OCI-M1 (cell line): ENCODE results near the gene AGPAT3.
"Not testable (repeated sequence)": the region's sequence is repeated elsewhere in the genome, so short reads cannot be mapped to it uniquely, and the experiment has no call there.

ENCODE experiments used
- DNase-seq: peaks from one replicate; lab custom pipeline; 2025; lab: John Stamatoyannopoulos, UW

Gene AGPAT3

DNA sequence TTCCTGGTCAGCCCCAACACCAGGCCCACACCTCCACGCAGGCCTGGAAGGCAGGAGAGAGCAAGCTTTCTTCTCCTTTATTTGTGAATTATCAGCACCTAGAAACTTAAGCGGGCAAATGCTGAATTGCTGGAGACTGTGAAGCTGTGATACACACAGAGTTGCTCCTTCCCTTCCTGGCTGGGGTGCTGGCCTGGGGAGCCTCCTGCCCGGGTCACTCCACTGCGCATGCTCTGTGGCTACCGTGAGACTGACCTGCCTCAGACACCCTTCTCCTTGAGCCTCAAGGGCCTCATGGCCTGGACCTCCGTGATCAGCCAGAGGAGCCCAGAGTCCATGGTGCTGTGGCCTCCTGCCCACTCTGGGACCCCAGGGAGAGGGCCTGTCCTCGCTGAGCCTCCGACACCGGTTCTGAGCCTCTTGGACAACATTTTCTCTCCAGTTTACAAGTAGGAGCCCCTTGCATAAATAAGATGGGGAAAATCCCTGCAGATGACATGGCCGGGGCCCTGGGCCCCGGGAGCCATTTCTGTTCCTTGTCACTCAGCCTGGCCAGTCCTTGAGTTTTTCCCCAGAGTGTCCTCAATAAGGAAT, 18.0 kb downstream of the AGPAT3 start:
- DNase-seq, result no peak

DNA sequence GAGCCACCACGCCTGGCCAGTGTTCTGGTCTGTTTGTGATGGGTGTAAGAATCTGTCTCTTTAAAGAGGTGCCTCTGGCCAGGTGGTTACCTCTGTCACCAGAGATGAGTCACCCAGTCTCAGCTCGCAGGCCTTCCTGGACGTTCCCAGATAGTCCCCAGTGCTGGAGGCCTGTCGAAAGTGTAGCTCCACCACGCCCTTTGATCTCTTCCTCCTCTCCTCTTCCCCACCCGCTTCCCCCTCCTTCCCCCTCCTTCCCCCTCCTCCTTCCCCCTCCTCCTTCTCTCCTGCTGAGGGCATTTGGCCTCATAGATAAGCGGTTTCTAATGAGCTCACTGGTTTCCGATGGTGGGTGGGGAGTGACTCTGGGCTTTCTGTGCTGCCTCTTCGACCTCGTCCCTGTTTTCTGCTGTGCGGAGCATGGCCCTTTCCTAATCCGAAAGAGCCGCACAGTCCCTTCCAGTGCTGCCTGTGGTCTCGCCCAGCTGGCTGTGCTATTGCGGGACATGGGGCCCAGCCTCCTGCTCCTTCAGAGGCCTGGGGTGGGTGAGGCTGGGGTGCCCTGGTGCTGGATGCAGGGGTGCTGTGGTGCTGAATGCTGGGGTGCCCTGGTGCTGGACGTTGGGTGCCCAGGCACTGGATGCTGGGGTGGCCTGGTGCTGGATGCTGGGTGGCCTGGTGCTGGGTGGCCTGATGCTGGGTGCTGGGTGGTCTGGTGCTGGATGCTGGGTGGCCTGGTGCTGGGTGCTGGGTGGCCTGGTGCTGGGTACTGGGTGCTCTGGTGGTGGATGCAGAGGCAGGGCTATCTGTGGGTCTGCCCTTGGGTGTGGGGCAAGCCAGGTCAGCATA, 19.2 kb downstream of the AGPAT3 start:
- peak; percentile 98 for DNase-seq

DNA sequence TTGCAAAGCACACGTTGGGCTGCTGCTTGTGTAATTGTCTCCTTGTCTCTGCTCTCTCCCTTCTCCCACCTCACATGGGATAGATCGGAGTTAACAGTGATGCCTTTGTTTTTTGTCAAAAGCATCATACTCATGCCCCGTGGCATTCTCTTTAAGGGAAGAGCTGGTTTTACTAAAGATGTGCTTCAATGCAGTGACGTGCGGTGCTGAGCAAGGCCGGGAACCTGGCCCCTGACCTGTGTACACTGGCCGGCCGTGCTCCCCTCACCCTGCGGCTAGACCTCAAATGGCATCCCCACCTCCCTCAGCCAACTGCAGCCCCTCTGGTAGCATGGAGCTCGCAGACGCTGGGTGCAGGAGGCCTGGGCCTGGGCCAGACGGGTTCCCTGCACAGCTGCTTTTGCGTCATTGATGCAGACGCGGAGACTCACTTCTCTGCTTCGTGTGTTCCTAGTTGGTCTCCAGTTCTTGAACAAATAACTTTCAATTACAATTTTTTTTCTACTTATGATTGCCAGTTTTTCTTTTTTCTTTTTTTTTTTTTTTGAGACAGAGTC, 19.9 kb downstream of the AGPAT3 start:
- DNase-seq, result no peak

DNA sequence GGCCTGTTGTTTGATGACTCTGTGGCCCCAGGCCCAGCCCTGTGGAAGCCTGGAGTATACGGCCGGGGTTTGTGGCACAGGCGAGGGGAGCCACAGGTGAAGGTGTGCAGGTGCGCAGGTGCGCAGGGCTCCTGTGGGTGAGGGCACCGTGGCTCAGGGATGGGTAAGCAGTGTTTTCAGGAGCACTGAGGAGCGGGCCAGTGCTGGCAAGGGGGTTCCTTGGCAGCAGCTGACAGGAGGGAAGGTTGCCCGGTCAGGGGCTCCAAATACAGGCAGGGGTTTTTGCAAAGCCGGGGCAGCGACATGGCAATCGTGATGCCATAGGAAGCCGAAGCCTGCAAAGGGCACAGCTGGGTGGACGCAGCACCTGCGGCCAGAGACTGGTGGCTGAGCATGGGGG, 20.7 kb downstream of the AGPAT3 start:
- DNase-seq, result no peak

DNA sequence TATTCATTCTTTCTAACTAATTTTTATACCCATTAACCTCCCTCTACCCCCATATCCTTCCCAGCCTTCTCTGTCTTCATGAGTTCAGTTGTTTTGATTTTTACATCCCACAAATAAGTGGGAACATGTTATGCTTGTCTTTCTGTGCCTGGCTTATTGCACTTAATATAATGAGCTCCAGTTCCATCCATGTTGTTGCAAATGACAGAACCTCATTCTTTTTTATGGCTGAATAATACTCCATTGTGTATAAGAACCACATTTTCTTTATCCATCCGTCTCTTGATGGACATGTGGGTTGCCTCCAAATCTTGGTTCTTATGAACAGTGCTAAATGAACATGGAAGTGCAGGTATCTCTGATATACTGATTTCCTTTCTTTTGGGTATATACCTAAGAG, 21.5 kb downstream of the AGPAT3 start:
- no peak for DNase-seq

DNA sequence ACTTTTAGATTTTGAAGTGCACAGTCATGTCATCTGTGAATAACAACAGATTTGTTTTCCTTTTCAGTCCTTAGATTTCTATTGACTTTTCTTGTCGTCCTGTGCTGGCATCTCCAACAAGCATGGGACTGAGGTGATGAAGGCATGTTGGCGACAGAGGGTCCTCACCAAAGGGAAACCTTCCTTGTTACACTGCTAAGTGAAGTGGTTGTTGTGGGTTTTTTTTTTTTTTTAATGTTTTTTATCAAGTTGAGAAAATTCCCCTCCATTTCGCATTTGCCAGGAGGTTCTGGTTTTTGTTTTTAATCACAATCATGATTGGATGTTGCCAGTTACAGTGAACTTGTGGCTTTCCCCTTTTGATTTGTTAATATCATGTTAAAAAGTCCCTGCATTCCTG, 24.0 kb downstream of the AGPAT3 start:
- no peak for DNase-seq

DNA sequence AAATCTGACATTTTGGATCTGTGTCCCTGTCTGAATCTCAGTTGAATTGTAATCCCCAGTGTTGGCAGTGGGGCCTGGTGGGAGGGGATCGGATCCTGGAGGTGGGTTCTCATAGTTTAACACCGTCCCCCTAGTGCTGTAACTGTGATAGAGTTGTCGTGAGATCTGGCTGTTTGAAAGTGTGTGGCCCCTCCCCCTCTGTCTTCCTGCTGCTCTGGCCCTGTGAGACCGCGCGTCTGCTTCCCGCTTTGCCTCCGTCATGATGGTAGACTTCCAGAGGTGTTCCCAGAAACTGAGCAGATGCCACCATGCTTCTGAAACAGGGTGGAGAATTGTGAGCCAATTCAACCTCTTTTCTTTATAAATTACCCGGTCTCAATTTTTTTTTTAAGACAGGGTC, 25.0 kb downstream of the AGPAT3 start:
- DNase-seq, result no peak

DNA sequence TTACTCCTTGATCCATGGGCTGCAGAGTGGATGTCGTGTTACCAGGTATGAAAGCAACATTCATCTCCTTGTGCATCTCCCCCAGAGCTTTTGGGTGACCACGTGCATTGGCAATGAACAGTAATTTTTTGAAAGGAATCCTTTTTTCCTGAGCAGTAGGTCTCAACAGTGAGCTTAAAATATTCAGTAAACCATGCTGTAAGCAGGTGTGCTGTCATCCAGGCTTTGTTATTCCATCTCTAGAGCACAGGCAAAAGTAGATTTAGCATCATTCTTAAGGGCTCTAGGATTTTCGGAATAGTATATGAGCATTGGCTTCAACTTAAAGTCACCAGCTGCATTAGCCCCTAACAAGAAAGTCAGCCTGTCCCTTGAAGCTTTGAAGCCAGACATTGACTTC, 27.3 kb downstream of the AGPAT3 start:
- no peak for DNase-seq

DNA sequence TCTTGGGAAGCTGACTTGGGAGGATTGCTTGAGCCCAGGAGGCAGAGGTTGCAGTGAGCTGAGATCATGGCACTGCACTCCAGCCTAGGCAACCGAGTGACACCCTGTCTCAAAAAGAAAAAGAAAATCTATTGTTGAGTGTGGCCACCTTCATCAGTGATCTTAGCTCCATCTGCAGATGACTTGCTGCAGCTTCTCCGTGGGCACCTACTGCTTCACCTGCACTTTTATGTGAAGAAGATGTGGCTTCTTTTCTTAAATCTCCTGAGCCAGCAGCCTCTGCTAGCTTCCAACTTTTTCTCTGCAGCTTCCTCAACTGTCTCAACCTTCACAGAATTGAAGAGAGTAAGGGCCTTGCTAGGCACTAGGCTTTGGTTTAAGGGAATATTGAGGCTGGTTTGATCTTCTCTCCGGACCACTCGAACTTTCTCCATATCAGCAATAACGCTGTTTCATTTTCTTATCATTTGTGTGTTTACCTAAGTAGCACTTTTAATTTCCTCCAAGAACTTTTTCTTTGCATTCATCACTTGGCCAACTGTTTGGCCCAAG, 28.0 kb downstream of the AGPAT3 start:
- DNase-seq, result no peak

DNA sequence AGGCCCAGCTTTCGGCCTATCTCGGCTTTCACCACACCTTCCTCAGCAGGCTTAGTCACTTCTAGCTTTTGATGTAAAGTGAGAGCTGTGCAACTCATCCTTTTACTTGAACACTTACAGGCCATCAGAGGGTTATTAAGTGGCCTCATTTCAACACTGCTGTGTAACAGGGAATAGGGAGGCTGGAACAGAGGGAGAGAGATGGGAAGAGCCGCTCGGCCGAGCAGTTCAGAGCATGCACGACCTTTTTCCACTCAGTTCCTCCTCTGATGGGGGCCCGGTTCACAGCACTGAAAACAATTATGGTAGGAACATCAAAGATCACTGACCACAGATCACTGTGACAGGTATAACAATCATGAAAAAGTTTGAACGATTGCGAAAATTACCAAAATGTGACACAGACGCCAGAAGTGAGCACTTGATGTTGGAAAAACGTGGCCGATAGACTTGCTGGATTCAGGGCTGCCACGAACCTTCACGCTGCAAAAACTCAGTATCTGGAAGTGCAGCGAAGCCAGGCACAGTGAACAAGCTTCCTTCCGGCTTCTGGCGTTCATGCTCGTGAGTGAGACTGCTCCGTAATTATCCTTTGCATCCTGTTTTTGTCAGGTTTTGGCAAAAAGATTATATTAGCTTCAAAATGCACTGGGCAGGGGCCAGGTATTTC, 28.6 kb downstream of the AGPAT3 start:
- peak; percentile 41 for DNase-seq

DNA sequence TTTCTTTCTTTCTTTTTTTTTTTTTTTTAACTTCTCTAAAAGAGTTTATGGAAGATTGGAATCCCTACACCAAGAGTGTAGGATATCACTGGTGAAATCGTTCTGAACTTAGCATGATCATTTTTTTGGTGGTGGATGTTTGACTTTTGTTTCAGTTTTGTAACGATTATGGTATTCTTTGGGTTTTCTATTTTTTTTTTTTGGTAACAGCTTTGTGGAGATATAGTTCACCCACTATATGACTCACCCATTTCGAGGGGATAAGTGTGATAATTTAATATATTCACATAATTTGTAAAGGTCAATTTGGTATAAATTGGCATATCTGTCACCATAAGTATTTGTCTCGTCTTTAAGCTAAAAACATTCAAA, 29.2 kb downstream of the AGPAT3 start:
- peak; percentile 41 for DNase-seq

DNA sequence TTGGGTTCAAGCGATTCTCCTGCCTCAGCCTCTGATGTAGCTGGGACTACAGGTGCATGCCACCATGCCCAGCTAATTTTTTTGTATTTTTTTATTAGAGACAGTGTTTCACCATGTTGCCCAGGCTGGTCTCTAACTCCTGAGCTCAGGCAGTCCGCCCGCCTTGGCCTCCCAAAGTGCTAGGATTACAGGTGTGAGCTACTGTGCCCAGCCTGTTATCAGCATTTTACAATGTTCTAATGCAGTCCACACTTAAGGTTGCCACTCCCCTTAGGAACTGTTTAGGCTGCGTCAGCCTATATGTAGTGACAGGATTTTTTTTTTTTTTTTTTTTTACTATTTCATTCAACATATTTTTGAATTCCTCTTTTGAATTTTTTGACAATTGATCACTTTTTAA, 30.2 kb downstream of the AGPAT3 start:
- DNase-seq, result no peak

DNA sequence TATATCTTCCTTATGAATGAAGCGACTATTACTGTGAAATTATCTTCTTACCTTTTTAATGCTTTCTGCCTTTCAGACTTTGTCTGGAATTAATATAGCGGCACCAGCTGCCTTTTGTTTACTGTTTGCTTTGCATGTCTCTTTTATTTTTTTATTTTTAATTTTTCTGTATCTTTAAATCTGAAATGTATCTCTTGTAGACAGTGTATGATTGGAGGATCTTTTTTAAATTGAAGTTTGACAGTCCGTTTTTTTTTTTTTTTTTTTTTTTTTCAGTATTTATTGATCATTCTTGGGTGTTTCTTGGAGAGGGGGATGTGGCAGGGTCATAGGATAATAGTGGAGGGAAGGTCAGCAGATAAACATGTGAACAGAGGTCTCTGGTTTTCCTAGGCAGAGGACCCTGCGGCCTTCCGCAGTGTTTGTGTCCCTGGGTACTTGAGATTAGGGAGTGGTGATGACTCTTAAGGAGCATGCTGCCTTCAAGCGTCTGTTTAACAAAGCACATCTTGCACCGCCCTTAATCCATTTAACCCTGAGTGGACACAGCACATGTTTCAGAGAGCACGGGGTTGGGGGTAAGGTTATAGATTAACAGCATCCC, 31.8 kb downstream of the AGPAT3 start:
- DNase-seq, result not testable (repeated sequence)

DNA sequence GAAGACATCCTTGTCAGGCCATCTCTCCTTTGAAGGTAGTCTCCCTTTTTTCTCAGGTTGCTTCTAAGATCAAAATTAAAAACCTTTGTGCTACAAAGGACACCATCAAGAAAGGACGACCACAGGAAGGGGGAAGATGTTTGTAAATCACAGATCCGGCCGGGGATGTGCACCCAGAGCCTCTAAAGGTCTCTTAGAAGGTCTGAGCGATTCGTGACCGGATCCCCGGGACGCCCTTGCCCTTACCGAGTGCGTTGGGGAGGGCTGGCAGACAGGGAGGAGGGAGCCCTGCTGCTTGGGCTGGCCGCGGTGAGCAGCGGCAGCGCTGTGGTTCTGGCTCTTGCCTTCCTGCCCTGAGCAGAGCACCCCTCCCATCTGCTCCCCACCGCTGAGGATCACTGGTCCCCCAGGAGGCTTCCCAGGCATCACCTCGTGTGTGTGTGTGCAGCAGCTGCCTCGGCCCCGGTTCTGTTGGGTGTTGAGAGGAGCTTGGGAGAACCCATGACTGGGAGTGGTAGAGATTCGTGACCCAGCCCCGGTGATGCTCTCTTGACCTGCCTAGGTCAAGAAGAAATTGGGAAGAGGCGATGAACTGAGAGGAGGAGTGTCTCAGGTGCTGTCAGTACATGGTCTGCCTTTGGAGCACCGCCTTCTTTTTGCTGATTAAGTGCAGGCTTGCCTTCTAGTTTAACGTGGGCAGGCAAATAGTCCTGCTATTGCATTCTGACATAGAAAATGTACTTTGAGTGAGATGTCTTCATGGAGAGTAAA, 34.5 kb downstream of the AGPAT3 start:
- DNase-seq, result no peak

DNA sequence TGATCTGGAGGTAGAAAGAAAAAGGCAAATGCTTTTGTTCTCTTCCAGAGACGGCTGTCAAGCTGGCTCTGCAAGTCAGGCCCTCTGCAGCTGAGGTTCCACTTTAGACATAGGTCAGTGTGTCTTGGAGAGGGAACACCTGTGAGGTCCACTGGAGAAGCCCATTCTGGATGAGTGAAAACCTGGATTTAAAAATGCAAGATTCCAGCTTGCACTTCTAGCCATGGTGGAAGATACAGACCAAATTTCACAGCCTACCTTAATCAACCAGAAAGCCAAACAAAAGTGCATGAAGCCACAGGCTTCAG, 35.0 kb downstream of the AGPAT3 start:
- no peak for DNase-seq

DNA sequence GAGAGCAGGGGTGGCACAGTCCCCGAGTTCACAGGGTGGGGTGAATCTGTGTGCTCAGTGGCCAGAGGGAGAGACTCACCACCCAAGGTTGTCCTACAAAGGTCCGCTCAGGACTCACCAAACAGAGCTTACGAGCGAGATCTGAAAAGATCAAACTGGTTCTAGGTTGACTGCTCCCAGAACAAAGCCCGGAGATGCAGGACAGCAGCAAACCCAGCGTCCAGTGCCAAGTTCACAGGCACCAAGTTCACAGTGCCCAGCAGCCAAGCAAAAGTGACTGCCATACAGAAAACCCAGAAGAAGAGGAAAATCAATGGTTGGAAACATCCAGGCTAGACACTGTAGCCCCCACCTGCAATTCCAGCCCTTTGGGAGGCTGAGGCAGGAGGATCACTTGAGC, 35.7 kb downstream of the AGPAT3 start:
- no peak for DNase-seq

DNA sequence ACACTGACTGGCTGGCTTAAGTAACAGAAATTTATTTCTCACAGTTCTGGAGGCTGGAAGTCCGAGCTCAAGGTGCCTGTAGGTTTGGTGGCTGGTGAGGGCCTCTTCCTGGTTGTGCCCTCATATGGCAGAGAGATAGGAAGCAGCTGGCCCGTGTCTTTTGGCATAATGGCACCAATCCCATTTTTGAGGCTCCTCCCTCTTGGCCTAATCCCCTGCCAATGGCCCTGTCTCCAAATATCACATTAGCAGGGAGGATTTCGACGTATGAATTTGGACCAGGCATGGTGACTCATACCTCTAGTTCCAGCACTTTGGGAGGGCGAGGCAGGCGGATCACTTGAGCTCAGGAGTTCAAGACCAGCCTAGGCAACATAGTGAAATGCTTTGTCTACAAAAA, 37.4 kb downstream of the AGPAT3 start:
- DNase-seq, result no peak

DNA sequence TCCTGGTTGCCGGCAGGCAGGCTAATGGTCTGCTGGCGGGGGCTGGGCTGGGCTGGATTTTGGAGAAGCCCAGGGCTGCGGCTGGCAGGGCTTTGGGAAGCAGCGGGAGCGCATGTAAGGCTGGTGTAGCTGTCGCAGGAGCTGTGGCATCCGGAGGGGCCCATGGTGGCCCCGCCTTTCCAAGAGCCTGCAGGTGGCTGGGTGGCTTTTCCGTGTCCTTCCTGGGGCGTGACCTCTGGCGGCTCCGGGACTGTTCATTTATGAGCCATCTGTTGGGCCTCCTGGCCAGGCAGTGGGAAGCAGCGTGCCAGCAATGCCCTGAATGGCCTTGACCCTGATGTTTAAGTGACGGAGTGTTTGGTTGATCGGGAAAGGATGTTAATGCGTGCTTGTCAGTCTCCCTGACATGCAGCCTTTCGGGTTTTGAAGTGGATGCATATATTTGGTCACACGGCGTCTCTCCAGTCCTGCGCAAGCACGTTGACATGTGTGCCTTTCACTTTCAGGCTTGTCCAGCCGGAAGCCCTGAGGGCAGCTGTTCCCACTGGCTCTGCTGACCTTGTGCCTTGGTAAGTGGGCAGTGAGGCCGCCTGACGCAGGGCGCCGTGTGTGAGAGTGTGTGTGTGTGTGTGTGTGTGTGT, 38.5 kb downstream of the AGPAT3 start:
- DNase-seq, result no peak

DNA sequence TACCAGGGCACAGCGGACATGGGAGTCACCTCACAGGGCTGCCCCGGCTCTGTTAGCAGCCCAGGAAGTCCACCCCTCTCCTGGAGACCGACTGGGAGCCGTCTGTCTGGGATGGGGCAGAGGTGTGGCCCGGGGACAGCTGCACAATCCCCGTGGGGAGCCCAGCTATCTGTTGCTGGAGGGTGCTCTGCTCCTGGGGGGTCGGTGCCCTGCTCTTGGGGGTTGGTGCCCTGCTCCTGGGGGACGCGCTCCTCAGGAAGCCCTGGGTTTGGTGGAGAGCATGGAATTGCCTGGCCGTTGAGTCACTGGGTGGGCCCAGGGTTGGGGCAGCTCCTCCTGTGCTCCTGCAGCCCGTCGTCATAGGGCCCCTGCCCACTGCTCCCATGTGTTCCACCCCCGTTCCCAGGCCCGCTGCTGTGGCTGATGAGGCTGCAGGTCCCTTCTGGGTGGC, 39.3 kb downstream of the AGPAT3 start:
- DNase-seq, result no peak

DNA sequence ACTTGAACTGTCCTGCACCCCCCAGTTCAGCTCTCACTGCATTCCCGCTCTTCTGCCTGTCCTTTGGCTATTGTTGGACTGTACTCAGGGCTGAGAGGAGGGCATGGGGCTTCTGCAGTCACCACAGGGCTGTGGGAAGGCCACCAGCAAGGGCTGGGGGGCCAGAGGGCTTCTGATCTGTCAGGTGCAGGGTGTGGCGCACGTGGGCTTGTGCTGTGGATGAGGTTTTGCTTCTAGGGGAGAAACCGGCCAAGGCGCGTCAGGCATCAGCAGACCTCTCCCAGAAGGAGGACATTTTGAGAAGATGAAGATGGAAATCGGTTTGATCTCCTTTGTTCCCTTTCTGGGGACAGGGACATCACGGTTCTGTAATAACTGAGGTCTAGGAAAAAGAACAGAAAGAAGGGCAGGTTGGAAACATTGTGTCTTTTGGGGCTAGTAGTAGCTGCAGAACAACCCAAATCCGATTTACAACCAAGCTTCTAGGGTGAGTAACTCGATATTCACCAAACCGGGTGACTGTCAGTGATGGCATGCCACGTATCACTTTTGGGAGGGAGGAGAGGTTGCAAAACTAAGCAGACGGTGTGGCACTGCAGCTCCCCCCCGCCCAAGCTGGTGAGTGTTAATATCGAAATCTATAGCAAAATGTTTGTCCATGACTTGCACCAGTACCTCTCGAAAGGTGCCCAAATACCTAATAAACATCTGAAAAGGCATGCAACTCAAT, 40.9 kb downstream of the AGPAT3 start:
- no peak for DNase-seq
